ENCODE results near the gene GIPC1.

Gene GIPC1

GRCh38 chr19:14497228-14497921 is 1.4 kb upstream of the GIPC1 start:
- H3K36me3 ChIP-seq (ENCODE audit: control insufficient read depth, insufficient read depth, low read length) = no peaks in the 10 kb centered on the region
- H3K27me3 ChIP-seq (ENCODE audit: control insufficient read depth, insufficient read depth, low read length) = no peaks in the 10 kb centered on the region
- peak overlapping the region; percentile 52 for H3K9ac ChIP-seq (ENCODE audit: low read length)
- peaks cover 31% of the 10 kb centered on the region for H3K4me1 ChIP-seq (ENCODE audit: control insufficient read depth, insufficient read depth, low read length)
- H3K9me3 ChIP-seq (ENCODE audit: control insufficient read depth, low read length) = no peaks in the 10 kb centered on the region
- H3K4me3 ChIP-seq (ENCODE audit: low read length) = no peak overlapping the region

GRCh38 chr19:14496834-14497227 is 904 bp upstream of the GIPC1 start:
- H3K27me3 ChIP-seq (ENCODE audit: control insufficient read depth, insufficient read depth, low read length) = no peaks in the 10 kb centered on the region
- no peaks in the 10 kb centered on the region for H3K9me3 ChIP-seq (ENCODE audit: control insufficient read depth, low read length)
- H3K4me3 ChIP-seq (ENCODE audit: low read length) = no peak overlapping the region
- no peaks in the 10 kb centered on the region for H3K36me3 ChIP-seq (ENCODE audit: control insufficient read depth, insufficient read depth, low read length)
- H3K9ac ChIP-seq (ENCODE audit: low read length) = peak overlapping the region; percentile 52
- peaks cover 31% of the 10 kb centered on the region for H3K4me1 ChIP-seq (ENCODE audit: control insufficient read depth, insufficient read depth, low read length)

GRCh38 chr19:14495672-14496028 is 277 bp downstream of the GIPC1 start:
- Histone ChIP-seq H3K9me3 (ENCODE audit: control insufficient read depth, low read length) (no peaks in the 10 kb centered on the region), H3K4me3 (ENCODE audit: low read length) (peak overlapping the region; percentile 78), H3K4me1 (ENCODE audit: control insufficient read depth, insufficient read depth, low read length) (peaks cover 31% of the 10 kb centered on the region), H3K9ac (ENCODE audit: low read length) (peak overlapping the region; percentile 76), H3K27me3 (ENCODE audit: control insufficient read depth, insufficient read depth, low read length) (no peaks in the 10 kb centered on the region), H3K36me3 (ENCODE audit: control insufficient read depth, insufficient read depth, low read length) (no peaks in the 10 kb centered on the region)

GRCh38 chr19:14494910-14495671 is 836 bp downstream of the GIPC1 start:
- Histone ChIP-seq H3K9ac (ENCODE audit: low read length) (peak overlapping the region; percentile 76), H3K27me3 (ENCODE audit: control insufficient read depth, insufficient read depth, low read length) (no peaks in the 10 kb centered on the region), H3K9me3 (ENCODE audit: control insufficient read depth, low read length) (no peaks in the 10 kb centered on the region), H3K36me3 (ENCODE audit: control insufficient read depth, insufficient read depth, low read length) (no peaks in the 10 kb centered on the region), H3K4me1 (ENCODE audit: control insufficient read depth, insufficient read depth, low read length) (peaks cover 31% of the 10 kb centered on the region), H3K4me3 (ENCODE audit: low read length) (peak overlapping the region; percentile 78)

GRCh38 chr19:14494411-14494810 is 1.5 kb downstream of the GIPC1 start:
- Histone ChIP-seq H3K36me3 (ENCODE audit: control insufficient read depth, insufficient read depth, low read length) (no peaks in the 10 kb centered on the region), H3K4me3 (ENCODE audit: low read length) (peak overlapping the region; percentile 20), H3K4me1 (ENCODE audit: control insufficient read depth, insufficient read depth, low read length) (peaks cover 31% of the 10 kb centered on the region), H3K9me3 (ENCODE audit: control insufficient read depth, low read length) (no peaks in the 10 kb centered on the region), H3K27me3 (ENCODE audit: control insufficient read depth, insufficient read depth, low read length) (no peaks in the 10 kb centered on the region), H3K9ac (ENCODE audit: low read length) (peak overlapping the region; percentile 76)

GRCh38 chr19:14492756-14493337 is 3.1 kb downstream of the GIPC1 start:
- Histone ChIP-seq H3K9ac (ENCODE audit: low read length) (no peak overlapping the region), H3K4me3 (ENCODE audit: low read length) (no peak overlapping the region), H3K36me3 (ENCODE audit: control insufficient read depth, insufficient read depth, low read length) (no peaks in the 10 kb centered on the region), H3K27me3 (ENCODE audit: control insufficient read depth, insufficient read depth, low read length) (no peaks in the 10 kb centered on the region), H3K9me3 (ENCODE audit: control insufficient read depth, low read length) (no peaks in the 10 kb centered on the region), H3K4me1 (ENCODE audit: control insufficient read depth, insufficient read depth, low read length) (peaks cover 27% of the 10 kb centered on the region)

- Histone ChIP-seq H3K36me3 (ENCODE audit: control insufficient read depth, insufficient read depth, low read length) (no peaks in the 10 kb centered on the region), H3K4me3 (ENCODE audit: low read length) (no peak overlapping the region), H3K9me3 (ENCODE audit: control insufficient read depth, low read length) (no peaks in the 10 kb centered on the region), H3K4me1 (ENCODE audit: control insufficient read depth, insufficient read depth, low read length) (peaks cover under 1% of the 10 kb centered on the region), H3K27me3 (ENCODE audit: control insufficient read depth, insufficient read depth, low read length) (no peaks in the 10 kb centered on the region), H3K9ac (ENCODE audit: low read length) (no peak overlapping the region)
Observed at GRCh38 chr19:14487370-14488125, 8.4 kb downstream of the GIPC1 start.

GRCh38 chr19:14482172-14482941 is 13.6 kb downstream of the GIPC1 start:
- Histone ChIP-seq H3K36me3 (ENCODE audit: control insufficient read depth, insufficient read depth, low read length) (peaks cover 12% of the 10 kb centered on the region), H3K27me3 (ENCODE audit: control insufficient read depth, insufficient read depth, low read length) (no peaks in the 10 kb centered on the region), H3K4me1 (ENCODE audit: control insufficient read depth, insufficient read depth, low read length) (no peaks in the 10 kb centered on the region), H3K9ac (ENCODE audit: low read length) (no peak overlapping the region), H3K9me3 (ENCODE audit: control insufficient read depth, low read length) (no peaks in the 10 kb centered on the region), H3K4me3 (ENCODE audit: low read length) (no peak overlapping the region)

GRCh38 chr19:14480700-14481079 is 15.2 kb downstream of the GIPC1 start:
- Histone ChIP-seq H3K36me3 (ENCODE audit: control insufficient read depth, insufficient read depth, low read length) (peaks cover 12% of the 10 kb centered on the region), H3K9me3 (ENCODE audit: control insufficient read depth, low read length) (no peaks in the 10 kb centered on the region), H3K4me1 (ENCODE audit: control insufficient read depth, insufficient read depth, low read length) (peaks cover 15% of the 10 kb centered on the region), H3K4me3 (ENCODE audit: low read length) (no peak overlapping the region), H3K9ac (ENCODE audit: low read length) (no peak overlapping the region), H3K27me3 (ENCODE audit: control insufficient read depth, insufficient read depth, low read length) (no peaks in the 10 kb centered on the region)

GRCh38 chr19:14479975-14480699 is 15.8 kb downstream of the GIPC1 start:
- H3K4me3 ChIP-seq (ENCODE audit: low read length) = no peak overlapping the region
- H3K4me1 ChIP-seq (ENCODE audit: control insufficient read depth, insufficient read depth, low read length) = peaks cover 20% of the 10 kb centered on the region
- H3K27me3 ChIP-seq (ENCODE audit: control insufficient read depth, insufficient read depth, low read length) = peaks cover 3% of the 10 kb centered on the region
- no peak overlapping the region for H3K9ac ChIP-seq (ENCODE audit: low read length)
- peaks cover 12% of the 10 kb centered on the region for H3K36me3 ChIP-seq (ENCODE audit: control insufficient read depth, insufficient read depth, low read length)
- H3K9me3 ChIP-seq (ENCODE audit: control insufficient read depth, low read length) = no peaks in the 10 kb centered on the region
